Right lobe of liver (tissue), 6 donors: Measurements from ENCODE around the gene ZACN. TPM values are rescaled to one million over a fixed set of nuclear protein-coding genes. Genes with fewer than 3 reads are reported as not detected.
A peak's percentile ranks its signal among the peaks of the same experiment; 100 is the strongest.

Experiments
- ATAC-seq, 4 donors: fragments of 200-7000 bp; cut with Tn5 transposase; one replicate each; pipeline ENCODE4 v1.9.1; 2020; ENCODE audit warnings: mild to moderate bottlenecking in 4 of 4, moderate library complexity in 4 of 4
- DNase-seq, 3 donors: peaks; one replicate each; pipeline ENCODE4 v3.0.0-alpha.2; 2020
- H3K27ac ChIP-seq, 3 donors: fragments of 200-600 bp; one replicate each; pipeline ENCODE4 v1.8.0; 2022
- H3K27me3 ChIP-seq, 2 donors: fragments of 200-600 bp; one replicate each; pipeline ENCODE4 v1.8.0; 2022
- H3K36me3 ChIP-seq, 4 donors: fragments of 200-600 bp; sonication (generic) in 1 of 4; one replicate each; pipeline versions ENCODE4 v1.5.1 to v1.8.0; 2017 to 2022; ENCODE audit warnings: control low read depth in 1 of 4
- H3K4me1 ChIP-seq, 4 donors: fragments of 200-600 bp; sonication (generic) in 1 of 4; one replicate each; pipeline versions ENCODE4 v1.5.1 to v1.8.0; 2017 to 2022; ENCODE audit warnings: control low read depth in 1 of 4
- H3K4me3 ChIP-seq, 3 donors: fragments of 200-600 bp; one replicate each; pipeline ENCODE4 v1.8.0; 2022
- H3K9me3 ChIP-seq, 4 donors: fragments of 200-600 bp; sonication (generic) in 1 of 4; one replicate each; pipeline versions ENCODE4 v1.5.1 to v1.8.0; 2017 to 2022; ENCODE audit warnings: control low read depth in 1 of 4
- CTCF ChIP-seq, 4 donors: fragments of 200-600 bp in 3 of 4; fragments of 450-650 bp in 1 of 4; IDR thresholded peaks; one replicate each; pipeline versions ENCODE4 v1.5.1 to v1.8.0; 2016 to 2022; ENCODE audit warnings: antibody characterized with exemption in 4 of 4, mild to moderate bottlenecking in 2 of 4
- POLR2A ChIP-seq: fragments of 450-650 bp; IDR thresholded peaks from one replicate; pipeline ENCODE4 v1.6.1; 2017; ENCODE audit warnings: antibody characterized with exemption, mild to moderate bottlenecking
- WGBS: methylation state at CpG from one replicate; pipeline ENCODE4 v1.1.6; 2018; ENCODE audit warnings: low coverage, low lambda C conversion rate; ENCODE audit not compliant: insufficient coverage; ENCODE audit errors: missing lambda C conversion rate; 5-methylcytosine and 5-hydroxymethylcytosine counted together
- intact Hi-C, 2 donors: fragments of 100-400 bp; cut with DNase I; formaldehyde crosslinking; loops; one replicate each; pipeline versions ENCODE4 v1.11.2 to v1.14.1; 2022
- total RNA-seq, 6 experiments: library from RNA; depleted of rRNA in 2 of 6; stranded (reverse); fragments of >200 nt in 2 of 6; fragmentation: NEBNext Ultra II Directional in 3 of 6; extraction: Animal tissue kit (Norgen Biotek cat#: 25700) in 3 of 6; gene quantifications; one replicate each; pipeline versions ENCODE4 v1.1.0 to v1.2.4, GENCODE V29; 2016 to 2023
- donor health status: DM: no; HTN: yes; CAD: no.
- donor health status: DM: no; HTN: no; CAD: no.
- donor health status: DM: no; HTN: no; CAD: no.
- donor health status: DM: no; HTN: yes; CAD: no.
- donor health status: DM: no; HTN: yes; CAD: no.

Gene ZACN
- total RNA-seq, 6 experiments from 2014 or later, result not detected

GRCh38 chr17:76124582-76125390 is 45.8 kb downstream of the ZACN start:
- 94% methylated on average over 3 of the region's 22 CpGs for WGBS
- TF ChIP-seq CTCF (IDR thresholded peaks at IDR 0.05), result no peak
- TF ChIP-seq POLR2A, result no peak
- H3K36me3 ChIP-seq, result no peaks in the 10 kb centered on the region
- DNase-seq, result no peak
- intact Hi-C loops, result loop anchor here (5.0 to 10.0 kb wide), 2 partner anchors 50 to 158 kb away; no protein-coding TSS in a partner anchor
- H3K27me3 ChIP-seq, result no peaks in the 10 kb centered on the region
- H3K9me3 ChIP-seq, result no peaks in the 10 kb centered on the region
- no peak overlapping the region for H3K4me3 ChIP-seq
- H3K4me1 ChIP-seq, result peaks cover 0 to 3% (median 0%) of the 10 kb centered on the region in 4 donors
- no peak for ATAC-seq
- H3K27ac ChIP-seq, result no peak overlapping the region

GRCh38 chr17:76125391-76125675 is 46.4 kb downstream of the ZACN start:
- peaks cover 0 to 3% (median 0%) of the 10 kb centered on the region in 4 donors for H3K4me1 ChIP-seq
- no peak overlapping the region for H3K27ac ChIP-seq
- WGBS, result 33% methylated on average over 2 of the region's 5 CpGs
- ATAC-seq (no peak), DNase-seq (no peak)
- no peaks in the 10 kb centered on the region for H3K36me3 ChIP-seq
- intact Hi-C loops, result loop anchor here in 1 of 2 donors (10.0 kb wide), 1 partner anchor 49 kb away; no protein-coding TSS in a partner anchor
- H3K27me3 ChIP-seq, result no peaks in the 10 kb centered on the region
- no peak for TF ChIP-seq CTCF (IDR thresholded peaks at IDR 0.05)
- no peaks in the 10 kb centered on the region for H3K9me3 ChIP-seq
- no peak overlapping the region for H3K4me3 ChIP-seq

- no peaks in the 10 kb centered on the region for H3K36me3 ChIP-seq
- DNase-seq, result no peak
- 89% methylated on average over 1 of the region's 1 CpG for WGBS
- H3K4me1 ChIP-seq, result peaks cover 0 to 3% (median 0%) of the 10 kb centered on the region in 4 donors
- no peak overlapping the region for H3K4me3 ChIP-seq
- ATAC-seq, result no peak
- H3K27ac ChIP-seq, result no peak overlapping the region
- no peaks in the 10 kb centered on the region for H3K27me3 ChIP-seq
- TF ChIP-seq CTCF (IDR thresholded peaks at IDR 0.05), result no peak
- no peak for TF ChIP-seq POLR2A
- intact Hi-C loops, result loop anchor here in 1 of 2 donors (10.0 kb wide), 1 partner anchor 49 kb away; no protein-coding TSS in a partner anchor
- H3K9me3 ChIP-seq, result no peaks in the 10 kb centered on the region
Observed at GRCh38 chr17:76125922-76126321, 46.9 kb downstream of the ZACN start.

- Histone ChIP-seq H3K27me3 (no peaks in the 10 kb centered on the region), H3K36me3 (no peaks in the 10 kb centered on the region), H3K4me1 (no peaks in the 10 kb centered on the region), H3K27ac (no peak overlapping the region), H3K9me3 (no peaks in the 10 kb centered on the region), H3K4me3 (no peak overlapping the region)
- TF ChIP-seq CTCF (IDR thresholded peaks at IDR 0.05), result no peak
- no peak for TF ChIP-seq POLR2A
- intact Hi-C loops, result no loop called here
- WGBS, result 57% methylated on average over 11 of the region's 13 CpGs
- ATAC-seq (peak in 3 of 4 donors; percentile 6 to 10 (median 7)), DNase-seq (no peak)
Observed at GRCh38 chr17:76130473-76130872, 51.5 kb downstream of the ZACN start.
